Stimulated activated CD4-positive, alpha-beta T cell treated with anti-CD3 and anti-CD28 coated beads, Interleukin-2, amount 100 ng/mL, for 48 hours (primary cell): Measurements from ENCODE around the gene GPR162.

Experiments
- DNase-seq, 2 donors: peaks; one replicate each; pipeline ENCODE4 v3.0.0-alpha.2; 2020

Gene GPR162

GRCh38 chr12:6821591-6822425 is at the start of gene GPR162:
Gene GPR162, plus strand, starts transcription at chr12:6821821. Its CDS starts 2,078 bp downstream, at chr12:6823899.
- no peak for DNase-seq

DNA sequence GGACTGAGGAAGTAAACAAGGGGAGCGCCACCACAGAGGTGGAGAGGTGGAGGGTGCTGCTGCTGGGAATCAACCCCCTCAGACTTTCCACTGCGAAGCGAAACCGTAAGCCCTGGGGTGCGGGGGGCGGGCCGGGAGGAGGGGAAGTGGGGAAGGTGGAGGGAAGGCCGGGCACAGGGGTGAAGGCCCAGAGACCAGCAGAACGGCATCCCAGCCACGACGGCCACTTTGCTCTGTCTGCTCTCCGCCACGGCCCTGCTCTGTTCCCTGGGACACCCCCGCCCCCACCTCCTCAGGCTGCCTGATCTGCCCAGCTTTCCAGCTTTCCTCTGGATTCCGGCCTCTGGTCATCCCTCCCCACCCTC is 49.3 kb upstream of the GPR162 start, which contains the start of gene LAG3:
LAG3 (plus strand) TSS at position 190 of the 365 bp plus-strand sequence. CDS start 333 bp downstream, outside the sequence.
- no peak for DNase-seq

- no peak for DNase-seq
Measured at GRCh38 chr12:6772726-6773589, 48.7 kb upstream of the GPR162 start.

DNA sequence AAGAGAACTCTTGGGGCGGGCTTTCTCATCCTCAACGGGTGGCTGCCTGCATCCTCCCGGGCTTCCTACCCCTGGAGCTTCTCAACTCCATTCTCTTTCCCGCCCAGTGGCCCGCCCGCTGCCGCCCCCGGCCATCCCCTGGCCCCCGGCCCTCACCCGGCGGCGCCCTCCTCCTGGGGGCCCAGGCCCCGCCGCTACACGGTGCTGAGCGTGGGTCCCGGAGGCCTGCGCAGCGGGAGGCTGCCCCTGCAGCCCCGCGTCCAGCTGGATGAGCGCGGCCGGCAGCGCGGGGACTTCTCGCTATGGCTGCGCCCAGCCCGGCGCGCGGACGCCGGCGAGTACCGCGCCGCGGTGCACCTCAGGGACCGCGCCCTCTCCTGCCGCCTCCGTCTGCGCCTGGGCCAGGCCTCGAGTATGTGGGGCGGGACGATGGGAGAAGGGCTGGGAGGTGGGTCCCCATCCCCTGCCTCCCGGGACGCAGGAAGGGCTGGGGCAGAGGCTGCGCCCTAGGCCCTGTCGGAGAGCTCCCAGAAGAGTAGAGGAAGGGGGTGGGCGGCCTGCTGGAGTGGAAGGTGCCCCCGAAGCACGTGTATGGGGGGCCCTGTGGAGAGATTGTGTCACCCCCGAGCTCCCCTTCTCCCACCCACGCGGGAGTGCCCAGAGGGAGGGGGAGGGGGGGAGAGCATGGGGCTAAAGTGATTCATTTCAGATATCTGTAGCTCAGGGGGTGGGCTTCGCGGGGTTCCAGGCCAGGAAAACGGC is 47.9 kb upstream of the GPR162 start:
- no peak for DNase-seq

GRCh38 chr12:6774499-6775062 is 47.0 kb upstream of the GPR162 start:
- DNase-seq: no peak

- DNase-seq: no peak
Measured at GRCh38 chr12:6775185-6776174, 46.1 kb upstream of the GPR162 start.

DNA sequence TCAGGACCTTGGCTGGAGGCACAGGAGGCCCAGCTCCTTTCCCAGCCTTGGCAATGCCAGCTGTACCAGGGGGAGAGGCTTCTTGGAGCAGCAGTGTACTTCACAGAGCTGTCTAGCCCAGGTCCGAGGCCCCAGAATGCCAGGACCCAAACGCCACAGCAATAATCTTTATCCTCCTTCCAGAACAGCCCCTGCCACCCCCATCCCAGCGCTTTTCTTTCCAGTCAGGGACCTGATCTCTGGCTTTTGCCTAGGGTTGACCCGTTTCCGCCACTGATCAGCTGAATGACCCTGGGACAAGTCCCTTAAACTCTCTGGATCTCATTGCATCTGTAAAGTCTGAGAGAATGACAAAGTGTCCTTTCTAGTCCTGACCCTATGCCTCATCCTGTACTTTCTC is 44.2 kb upstream of the GPR162 start:
- no peak for DNase-seq

DNA sequence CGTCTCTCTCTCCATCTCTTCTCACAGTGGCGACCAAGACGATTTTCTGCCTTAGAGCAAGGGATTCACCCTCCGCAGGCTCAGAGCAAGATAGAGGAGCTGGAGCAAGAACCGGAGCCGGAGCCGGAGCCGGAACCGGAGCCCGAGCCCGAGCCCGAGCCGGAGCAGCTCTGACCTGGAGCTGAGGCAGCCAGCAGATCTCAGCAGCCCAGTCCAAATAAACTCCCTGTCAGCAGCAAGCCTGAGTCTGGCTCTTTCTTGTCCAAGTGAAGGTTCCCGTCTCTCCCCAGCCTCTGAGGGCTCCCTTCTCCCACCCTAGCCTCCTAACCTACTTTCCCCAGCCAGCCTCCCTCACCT is 43.4 kb upstream of the GPR162 start:
- DNase-seq: no peak

DNA sequence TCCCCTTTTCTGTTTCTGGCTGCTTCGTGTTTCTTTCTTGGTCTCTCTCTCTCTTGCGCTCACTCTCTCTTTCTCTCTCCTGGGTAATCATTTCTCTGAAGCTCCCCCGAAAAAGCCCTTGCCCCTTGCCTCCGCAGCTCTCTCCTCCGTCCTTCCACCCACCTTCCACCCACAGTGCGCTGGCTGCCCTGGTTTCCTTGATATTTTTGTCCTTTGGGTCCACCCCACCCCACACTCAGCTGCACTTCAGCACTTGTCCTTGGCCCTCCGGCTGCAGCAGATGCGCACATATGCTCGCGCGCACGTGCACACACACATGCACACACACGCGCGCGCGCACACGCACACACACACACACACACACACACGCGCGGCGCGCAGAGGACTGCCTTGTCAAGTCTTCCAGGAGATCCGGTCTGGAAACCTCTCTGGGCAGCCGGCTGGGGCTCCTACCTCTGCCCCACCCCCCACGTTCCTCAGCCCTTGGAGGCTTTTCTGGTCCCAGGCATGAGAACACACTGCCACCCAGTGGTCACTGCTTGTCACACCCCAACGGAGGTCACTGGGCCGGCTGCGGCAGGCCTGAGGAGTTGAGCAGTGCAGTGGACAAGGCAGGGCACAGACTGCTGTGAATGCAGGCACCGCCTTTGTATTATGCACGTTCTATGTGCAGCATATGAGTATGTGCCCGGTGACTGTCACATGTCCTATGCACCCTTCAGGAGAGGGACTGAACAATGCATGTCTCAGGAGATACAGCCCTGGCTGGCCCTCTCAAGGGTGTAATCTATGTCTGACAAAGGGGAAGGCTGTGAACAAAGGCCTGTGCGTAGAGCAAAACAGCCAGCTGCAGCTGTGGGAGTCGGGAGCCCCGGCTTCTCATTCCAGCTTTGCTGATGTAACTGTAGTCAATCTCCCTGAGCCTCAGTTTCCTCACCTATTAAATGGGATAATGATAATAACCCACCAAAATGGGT is 42.8 kb upstream of the GPR162 start:
- peak; percentile 90 to 93 for DNase-seq

DNA sequence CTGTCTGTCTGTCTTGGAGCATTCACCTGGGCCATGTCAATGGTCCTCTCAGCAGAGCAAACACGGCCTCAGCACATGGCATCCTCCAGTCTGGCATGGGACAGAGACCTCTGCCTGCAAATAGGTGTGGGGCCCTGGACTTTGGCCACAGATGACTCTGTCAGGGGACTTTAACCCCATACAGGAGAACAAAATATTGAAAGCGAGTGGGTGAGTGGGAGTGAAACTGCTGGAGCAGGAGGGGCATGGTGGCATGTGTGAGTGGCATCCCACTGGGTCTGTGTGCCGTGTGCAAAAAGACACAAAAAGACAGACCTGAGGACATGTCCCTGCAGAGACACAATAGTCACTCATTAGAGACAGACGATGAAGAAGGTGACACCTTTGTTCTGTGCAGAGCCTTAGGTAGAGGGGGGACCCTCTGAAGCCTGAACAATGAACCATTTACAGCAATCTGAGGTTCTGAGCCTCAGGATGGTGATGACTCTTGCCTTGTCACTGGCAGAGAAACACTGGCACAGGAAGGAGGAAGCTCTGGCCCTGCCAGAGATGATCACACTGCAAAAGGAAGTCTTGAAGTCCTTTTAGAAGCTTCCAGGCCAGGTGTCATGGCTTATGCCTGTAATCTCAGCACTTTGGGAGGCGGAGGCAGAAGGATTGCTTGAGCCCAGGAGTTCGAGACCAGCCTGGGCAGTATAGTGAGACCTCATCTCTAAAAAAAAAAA is 41.8 kb upstream of the GPR162 start:
- DNase-seq: no peak

- no peak for DNase-seq
Measured at GRCh38 chr12:6780573-6780972, 41.0 kb upstream of the GPR162 start.

DNA sequence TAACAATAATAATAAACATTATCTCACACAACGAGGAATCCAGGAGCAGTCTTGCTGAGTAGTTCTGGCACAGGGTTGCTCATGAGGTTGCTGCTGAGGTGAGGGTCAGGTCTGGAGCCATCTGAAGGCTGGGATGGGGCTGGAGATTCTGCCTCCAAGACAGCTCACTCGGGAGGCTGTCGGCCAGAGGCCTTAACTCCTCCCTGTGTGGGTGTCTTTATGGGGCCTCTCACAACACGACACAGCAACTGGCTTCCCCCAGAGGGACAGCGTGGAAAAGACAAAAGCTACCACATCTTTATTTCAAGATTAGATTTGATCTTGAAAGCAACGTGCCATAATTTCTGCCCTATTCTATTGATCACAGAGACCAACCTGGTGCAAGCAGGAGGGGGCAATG is 39.5 kb upstream of the GPR162 start:
- no peak for DNase-seq

GRCh38 chr12:6782850-6783566 is 38.6 kb upstream of the GPR162 start:
- DNase-seq: no peak

GRCh38 chr12:6783828-6784227 is 37.8 kb upstream of the GPR162 start:
- DNase-seq: no peak

GRCh38 chr12:6784296-6784695 is 37.3 kb upstream of the GPR162 start:
- no peak for DNase-seq

- DNase-seq: no peak
Measured at GRCh38 chr12:6784761-6785160, 36.9 kb upstream of the GPR162 start.

DNA sequence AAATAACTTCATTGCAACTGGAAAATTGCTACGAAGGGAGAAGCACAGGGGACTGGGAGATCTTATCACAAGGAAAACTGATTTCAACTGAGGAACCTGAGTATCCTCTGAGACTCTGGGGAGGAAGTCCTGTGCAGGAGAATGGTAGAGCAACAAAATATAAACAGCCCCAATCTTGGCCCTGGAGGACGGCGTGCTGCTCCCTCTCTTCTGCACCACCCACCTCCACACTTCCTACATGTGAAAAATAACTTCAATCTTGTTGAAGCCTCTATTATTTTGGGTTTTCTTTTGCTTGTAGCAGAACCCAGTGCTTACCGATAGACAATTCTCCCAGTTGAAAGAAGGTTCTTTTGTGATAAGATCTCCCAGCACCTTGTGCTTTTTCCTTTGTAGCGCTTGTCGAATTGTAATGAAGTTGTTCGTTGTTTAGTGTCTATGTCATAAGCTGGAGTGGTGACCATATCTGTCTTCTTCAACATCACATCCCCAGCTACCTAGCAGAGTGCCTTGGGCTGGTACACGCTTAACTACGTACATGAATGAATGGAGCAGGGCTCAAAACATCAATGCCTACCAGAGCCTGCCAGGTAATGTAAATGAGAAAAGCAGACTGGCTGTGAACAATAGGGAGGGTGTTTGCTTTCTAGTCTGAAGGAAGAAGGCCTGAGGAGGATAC is 35.1 kb upstream of the GPR162 start:
- no peak for DNase-seq

- no peak for DNase-seq
Measured at GRCh38 chr12:6787309-6787708, 34.3 kb upstream of the GPR162 start.
